ENCODE data around the gene NDUFC2.

The NDUFC2 gene

GRCh38 chr11:78050964-78051831 lies 28.5 kb downstream of the NDUFC2 start:
- ATAC-seq, result peak; percentile 65
- TF ChIP-seq ZC3H10 (CRISPR knock-in tag; IDR thresholded peaks at IDR 0.05), result no peak
- TF ChIP-seq ZFP3 (CRISPR knock-in tag; IDR thresholded peaks at IDR 0.05), result peak; percentile 27; the same call in 1 of the 2 replicates
- TF ChIP-seq TSHZ2 (CRISPR knock-in tag; IDR thresholded peaks at IDR 0.05), result no peak

- TF ChIP-seq ZC3H10 (CRISPR knock-in tag; IDR thresholded peaks at IDR 0.05), result no peak
Measured at GRCh38 chr11:78049348-78049747, 30.3 kb downstream of the NDUFC2 start.

GRCh38 chr11:78048561-78048960 lies 31.1 kb downstream of the NDUFC2 start:
- TF ChIP-seq ARNTL (CRISPR knock-in tag; IDR thresholded peaks at IDR 0.05; ENCODE audit: borderline replicate concordance, low read depth), result no peak
- TF ChIP-seq ZNF70 (CRISPR knock-in tag; IDR thresholded peaks at IDR 0.05), result no peak
- ATAC-seq, result no peak

More at GRCh38 chr11:78049348-78049747, 30.3 kb downstream of the NDUFC2 start:
- ATAC-seq, result no peak

GRCh38 chr11:78046486-78046854 lies 33.2 kb downstream of the NDUFC2 start:
- TF ChIP-seq CREB5 (CRISPR knock-in tag; IDR thresholded peaks at IDR 0.05; ENCODE audit: low read depth) (no peak), ZNF565 (CRISPR knock-in tag; conservative IDR thresholded peaks at IDR 0.05; ENCODE audit: low read depth) (no peak), ZC3H10 (CRISPR knock-in tag; IDR thresholded peaks at IDR 0.05) (no peak), BACH2 (CRISPR knock-in tag; IDR thresholded peaks at IDR 0.05; ENCODE audit: borderline replicate concordance) (no peak), RARB (CRISPR knock-in tag; IDR thresholded peaks at IDR 0.05) (no peak), GLIS3 (CRISPR knock-in tag; IDR thresholded peaks at IDR 0.05) (no peak), OSR1 (CRISPR knock-in tag; IDR thresholded peaks at IDR 0.05) (no peak), POU6F1 (CRISPR knock-in tag; IDR thresholded peaks at IDR 0.05; ENCODE audit: borderline replicate concordance, low read depth) (no peak), PPARA (CRISPR knock-in tag; IDR thresholded peaks at IDR 0.05; ENCODE audit: borderline replicate concordance) (no peak), SNAI2 (CRISPR knock-in tag; IDR thresholded peaks at IDR 0.05) (no peak), ZFP30 (CRISPR knock-in tag; IDR thresholded peaks at IDR 0.05) (no peak), ZNF8 (CRISPR knock-in tag; IDR thresholded peaks at IDR 0.05) (no peak)
- ATAC-seq, result peak; percentile 55

- peak; percentile 97 for ATAC-seq
Measured at GRCh38 chr11:78045851-78046485, 33.7 kb downstream of the NDUFC2 start.

More at GRCh38 chr11:78045851-78046485, 33.7 kb downstream of the NDUFC2 start:
- no peak for TF ChIP-seq CREB5 (CRISPR knock-in tag; IDR thresholded peaks at IDR 0.05; ENCODE audit: low read depth)
- TF ChIP-seq ZFP3 (CRISPR knock-in tag; IDR thresholded peaks at IDR 0.05), result 0 out of 2 replicates have a peak, but pooled peaks have one; percentile 56
